IMR-90 (cell line): ENCODE results near the gene MEGF11. TPM values are rescaled to one million over a fixed set of nuclear protein-coding genes. Genes with fewer than 3 reads are reported as not detected.

Source experiments
- ATAC-seq: fragments of 200-7000 bp; cut with Tn5 transposase; 2 replicates; pipeline ENCODE4 v1.9.1; 2020; ENCODE audit warnings: low read depth, mild to moderate bottlenecking, moderate library complexity
- BruUV-seq: library from RNA; stranded (reverse); fragments of 400-500 nt; replicated peaks from 2 replicates; lab custom pipeline; 2021; lab: Mats Ljungman, UMichigan
- CTCF ChIA-PET: fragments of 300-600 bp; formaldehyde crosslinking; extraction: SDS; loops from one replicate; lab custom pipeline; 2021; ENCODE audit warnings: antibody characterized with exemption; lab: Yijun Ruan, JAX
- POLR2A ChIA-PET: fragments of 300-600 bp; sonication (Branson Sonifier 250); formaldehyde crosslinking; loops from one replicate; lab custom pipeline; 2022; ENCODE audit warnings: antibody characterized with exemption; ENCODE audit not compliant: unreplicated experiment; lab: Charles Lee
- DNase-seq: peaks from one replicate; pipeline ENCODE4 v3.0.0; 2013
- H2AFZ ChIP-seq: replicated peaks from 2 replicates; pipeline ENCODE3; 2013; ENCODE audit warnings: low read length, mild to moderate bottlenecking; ENCODE audit not compliant: poor library complexity
- H2AK5ac ChIP-seq: 2 replicates; pipeline ENCODE4 v1.6.1; 2013; ENCODE audit warnings: low read depth, low read length, inconsistent platforms
- H2AK9ac ChIP-seq: replicated peaks from 2 replicates; pipeline ENCODE3; 2013; ENCODE audit warnings: mild to moderate bottlenecking, low read depth, low read length, moderate library complexity; ENCODE audit not compliant: poor library complexity
- H2BK120ac ChIP-seq: 2 replicates; pipeline ENCODE4 v1.6.1; 2013; ENCODE audit warnings: low read depth, low read length, inconsistent platforms
- H2BK15ac ChIP-seq: 3 replicates; pipeline ENCODE4 v1.6.1; 2013; ENCODE audit warnings: low read depth, low read length, inconsistent platforms
- H2BK20ac ChIP-seq: 2 replicates; pipeline ENCODE4 v1.6.1; 2013; ENCODE audit warnings: low read depth, mild to moderate bottlenecking, inconsistent platforms, low read length, moderate library complexity
- H2BK5ac ChIP-seq: 2 replicates; pipeline ENCODE4 v1.6.1; 2013; ENCODE audit warnings: mild to moderate bottlenecking, low read depth, low read length, inconsistent platforms; ENCODE audit not compliant: poor library complexity, severe bottlenecking
- H3K14ac ChIP-seq: replicated peaks from 2 replicates; pipeline ENCODE4 v1.6.1; 2013; ENCODE audit warnings: low read depth, low read length, inconsistent platforms
- H3K18ac ChIP-seq: 2 replicates; pipeline ENCODE4 v1.6.1; 2013; ENCODE audit warnings: low read depth, low read length, control low read depth
- H3K23ac ChIP-seq: 2 replicates; pipeline ENCODE4 v1.6.1; 2013; ENCODE audit warnings: low read depth, low read length, inconsistent platforms
- H3K27ac ChIP-seq: 2 replicates; pipeline ENCODE4 v1.5.1; 2013; ENCODE audit warnings: mild to moderate bottlenecking, control low read depth, low read length; ENCODE audit not compliant: insufficient read depth
- H3K27me3 ChIP-seq: 2 replicates; pipeline ENCODE4 v1.6.1; 2013; ENCODE audit warnings: low read length; ENCODE audit not compliant: control insufficient read depth, insufficient read depth
- H3K36me3 ChIP-seq: 2 replicates; pipeline ENCODE4 v1.6.1; 2013; ENCODE audit warnings: low read length, mixed read lengths; ENCODE audit not compliant: control insufficient read depth, insufficient read depth
- H3K4ac ChIP-seq: 2 replicates; pipeline ENCODE4 v1.6.1; 2013; ENCODE audit warnings: low read depth, low read length, inconsistent platforms
- H3K4me1 ChIP-seq: 2 replicates; pipeline ENCODE4 v1.6.1; 2013; ENCODE audit warnings: low read length, mixed read lengths; ENCODE audit not compliant: control insufficient read depth, insufficient read depth
- H3K4me2 ChIP-seq: 2 replicates; pipeline ENCODE4 v1.6.1; 2013; ENCODE audit warnings: low read depth, mild to moderate bottlenecking, control low read depth, low read length, moderate library complexity
- H3K4me3 ChIP-seq: 2 replicates; pipeline ENCODE4 v1.5.1; 2013; ENCODE audit warnings: low read depth, mild to moderate bottlenecking, control low read depth, low read length, moderate library complexity; ENCODE audit not compliant: insufficient read depth
- H3K56ac ChIP-seq: 2 replicates; pipeline ENCODE4 v1.6.1; 2013; ENCODE audit warnings: low read length, inconsistent platforms; ENCODE audit not compliant: insufficient read depth; ENCODE audit errors: extremely low read depth
- H3K79me1 ChIP-seq, 2 experiments: 2 replicates each; pipeline ENCODE4 v1.6.1; 2013; ENCODE audit warnings: low read length in 2 of 2, inconsistent platforms in 1 of 2, low read depth in 1 of 2
- H3K9ac ChIP-seq: 2 replicates; pipeline ENCODE4 v1.6.1; 2013; ENCODE audit warnings: low read depth, low read length, control low read depth
- H3K9me1 ChIP-seq: 2 replicates; pipeline ENCODE4 v1.6.1; 2013; ENCODE audit warnings: low read length, inconsistent platforms; ENCODE audit not compliant: insufficient read depth
- H3K9me3 ChIP-seq: 2 replicates; pipeline ENCODE4 v1.6.1; 2013; ENCODE audit warnings: low read length; ENCODE audit not compliant: control insufficient read depth, insufficient read depth
- H4K20me1 ChIP-seq: 2 replicates; pipeline ENCODE4 v1.6.1; 2013; ENCODE audit warnings: low read length, inconsistent platforms; ENCODE audit not compliant: insufficient read depth
- H4K5ac ChIP-seq: 2 replicates; pipeline ENCODE4 v1.6.1; 2013; ENCODE audit warnings: mild to moderate bottlenecking, low read depth, low read length, control low read depth
- H4K8ac ChIP-seq, 2 experiments: 2 replicates each; pipeline ENCODE4 v1.6.1; 2013; ENCODE audit warnings: low read depth in 2 of 2, low read length in 2 of 2, control low read depth in 1 of 2, inconsistent platforms in 1 of 2
- H4K91ac ChIP-seq: 2 replicates; pipeline ENCODE4 v1.6.1; 2013; ENCODE audit warnings: low read depth, low read length, inconsistent platforms; ENCODE audit not compliant: insufficient read depth
- FOS ChIP-seq: fragments of 150-350 bp; IDR thresholded peaks from 2 replicates; pipeline ENCODE4 v1.6.1; 2016; ENCODE audit warnings: low read depth, low read length
- RCOR1 ChIP-seq: IDR thresholded peaks from 2 replicates; pipeline ENCODE4 v1.6.1; 2012; ENCODE audit warnings: mild to moderate bottlenecking, low read length, improper control_type of control experiment; ENCODE audit not compliant: insufficient replicate concordance
- WGBS, 2 experiments: methylation state at CpG; one replicate each; pipeline versions ENCODE4 v1.1.5 to v1.1.7; 2013; ENCODE audit warnings: missing lambda C conversion rate in 2 of 2; ENCODE audit not compliant: insufficient read length in 1 of 2; ENCODE audit errors: extremely low coverage in 2 of 2; 5-methylcytosine and 5-hydroxymethylcytosine counted together
- dilution Hi-C: fragments of 300-500 bp; cut with HindIII; formaldehyde crosslinking; loops from one replicate; pipeline ENCODE4 v1.14.3; 2018; ENCODE audit warnings: low sequenced_read_pairs; ENCODE audit not compliant: unreplicated experiment
- in situ Hi-C: fragments of 300-500 bp; cut with MboI; formaldehyde crosslinking; loops from 3 replicates; pipeline ENCODE4 v1.14.3; 2019; ENCODE audit warnings: low sequenced_read_pairs, inconsistent platforms, mixed read lengths
- intact Hi-C: fragments of 100-400 bp; cut with micrococcal nuclease; formaldehyde crosslinking; loops from 2 replicates; pipeline ENCODE4 v1.10.0; 2022
- polyA plus RNA-seq, 3 experiments: library from polyadenylated mRNA; depleted of rRNA; stranded (reverse); fragments of >200 nt; gene quantifications; 2 replicates each; pipeline ENCODE4 v1.2.3, GENCODE V29; 2012; ENCODE audit warnings: low replicate concordance in 1 of 3
- total RNA-seq: library from RNA; depleted of rRNA; stranded (reverse); fragments of >200 nt; gene quantifications from 2 replicates; pipeline ENCODE4 v1.2.3, GENCODE V29; 2012
- TF ChIP-seq, protein P1 (sequence below): fragments of 150-350 bp; IDR thresholded peaks from 2 replicates; pipeline ENCODE4 v1.6.1; 2016; ENCODE audit warnings: low read depth, mild to moderate bottlenecking, low read length, moderate library complexity, borderline replicate concordance

The MEGF11 gene
- total and polyA plus RNA-seq, 2 of the 4 experiments (the other 2 are of a cell fraction): not detected

DNA sequence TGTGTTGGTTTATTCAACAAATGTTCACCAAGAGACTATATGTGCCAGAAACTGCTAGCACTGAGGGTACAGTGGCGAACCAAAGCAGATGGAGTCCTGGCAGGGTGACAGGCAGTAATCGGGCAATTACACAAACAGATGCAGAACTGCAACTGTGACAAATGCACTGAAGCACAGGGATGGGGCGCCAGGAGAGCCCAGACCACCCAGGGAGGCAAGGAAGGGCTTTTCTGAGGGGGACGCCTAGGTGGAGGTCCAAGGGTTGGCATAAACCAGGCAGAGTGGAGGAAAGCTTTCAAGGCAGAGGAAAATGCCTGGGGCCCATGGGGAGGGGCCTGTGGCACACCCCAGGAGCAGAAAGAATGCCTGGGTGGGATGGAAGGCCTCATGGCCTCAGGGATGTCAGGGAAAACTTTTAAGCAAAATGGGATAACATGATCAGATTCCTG lies 45.3 kb upstream of the MEGF11 start:
- dilution Hi-C loops (no loop called here), intact Hi-C loops (no loop called here), in situ Hi-C loops (loop anchor here (25.0 kb wide), 1 partner anchor 687 kb away; the partner anchor contains the start of genes INTS14 and SLC24A1)
- Histone ChIP-seq H2BK20ac (no peak overlapping the region), H3K18ac (no peak overlapping the region), H2BK5ac (no peak overlapping the region), H3K9me1 (peaks cover 3% of the 10 kb centered on the region; the same call in 1 of the 2 replicates), H3K9ac (no peak overlapping the region), H3K79me1 (peaks cover 0 to 15% of the 10 kb centered on the region in 2 experiments; a peak in 1 of 4 replicates), H4K8ac (no peak overlapping the region), H2BK120ac (no peak overlapping the region), H3K56ac (no peak overlapping the region), H3K23ac (no peak overlapping the region), H3K9me3 (no peaks in the 10 kb centered on the region), H3K4ac (no peak overlapping the region), H4K91ac (no peak overlapping the region), H3K4me2 (no peak overlapping the region), H3K4me3 (no peak overlapping the region), H2AK9ac (no peak overlapping the region), H3K14ac (no peak overlapping the region), H4K20me1 (no peaks in the 10 kb centered on the region), H4K5ac (no peak overlapping the region), H2BK15ac (no peak overlapping the region), H3K4me1 (peaks cover 8% of the 10 kb centered on the region), H3K36me3 (peaks cover 2% of the 10 kb centered on the region; the same call in 1 of the 2 replicates), H2AFZ (no peak overlapping the region), H3K27me3 (no peaks in the 10 kb centered on the region), H3K27ac (no peak overlapping the region), H2AK5ac (no peak overlapping the region)
- DNase-seq: no peak
- TF ChIP-seq FOS (no peak), RCOR1 (no peak)
- TF ChIP-seq, protein P1, sequence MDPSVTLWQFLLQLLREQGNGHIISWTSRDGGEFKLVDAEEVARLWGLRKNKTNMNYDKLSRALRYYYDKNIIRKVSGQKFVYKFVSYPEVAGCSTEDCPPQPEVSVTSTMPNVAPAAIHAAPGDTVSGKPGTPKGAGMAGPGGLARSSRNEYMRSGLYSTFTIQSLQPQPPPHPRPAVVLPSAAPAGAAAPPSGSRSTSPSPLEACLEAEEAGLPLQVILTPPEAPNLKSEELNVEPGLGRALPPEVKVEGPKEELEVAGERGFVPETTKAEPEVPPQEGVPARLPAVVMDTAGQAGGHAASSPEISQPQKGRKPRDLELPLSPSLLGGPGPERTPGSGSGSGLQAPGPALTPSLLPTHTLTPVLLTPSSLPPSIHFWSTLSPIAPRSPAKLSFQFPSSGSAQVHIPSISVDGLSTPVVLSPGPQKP: no peak
- ChIA-PET POLR2A (no interaction called here), CTCF (no interaction called here)
- 48% methylated on average over 4 of the region's 4 CpGs; no CpG with 5 or more reads in 1 of the 2 experiments for WGBS, 2 experiments
- BruUV-seq: no TSS peak
- ATAC-seq: no peak
